ENCODE results near the gene MLX. TPM values are rescaled to one million over a fixed set of nuclear protein-coding genes. Genes with fewer than 3 reads are reported as not detected.
A peak's percentile ranks its signal among the peaks of the same experiment; 100 is the strongest.

The MLX gene
- total and polyA plus RNA-seq, 10 of the 15 experiments (the other 5 are each of a cell fraction or from before 2014, with no cell fraction given): 34.4 to 65.0 (median 44.4) TPM

DNA sequence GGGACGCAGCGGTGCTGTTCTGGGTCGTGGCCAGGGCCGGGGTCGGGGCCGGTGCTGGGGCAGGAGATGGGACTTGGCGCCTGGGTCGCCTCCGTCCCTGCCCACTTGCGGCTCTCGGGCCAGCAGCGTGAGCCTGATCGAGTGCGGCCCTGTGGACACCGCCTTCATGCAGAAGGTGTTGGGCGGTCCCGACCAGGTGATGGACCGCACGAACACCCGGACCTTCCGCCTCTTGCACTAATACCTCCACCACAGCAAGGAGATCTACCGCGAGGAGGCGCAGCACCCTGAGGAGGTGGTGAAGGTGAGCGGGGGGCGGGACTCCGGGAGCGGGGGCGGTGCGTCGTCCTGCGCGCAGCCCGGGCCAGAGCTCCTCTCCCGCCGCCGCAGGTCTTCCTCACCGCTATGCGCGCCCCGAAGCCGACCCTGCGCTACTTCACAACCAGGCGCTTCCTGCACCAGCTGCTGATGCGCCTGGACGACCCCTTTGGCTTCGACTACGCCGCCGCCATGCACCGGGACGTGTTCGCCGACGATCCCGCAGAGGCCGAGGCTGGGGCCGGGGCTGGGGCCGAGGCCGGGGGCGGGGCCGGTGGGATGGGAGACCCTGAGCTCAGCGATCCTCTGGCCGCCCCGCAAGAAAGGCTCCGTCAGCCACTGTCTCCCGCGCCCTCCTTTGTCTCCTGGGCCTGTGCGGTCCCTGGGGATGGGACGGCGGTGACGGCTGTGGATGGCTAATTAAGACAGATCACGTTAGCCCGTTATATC, 18.6 kb upstream of the MLX start (continued):
- 0 out of 2 replicates have a peak, but pooled peaks have one; percentile 18 for TF ChIP-seq NBN (IDR thresholded peaks at IDR 0.05)
- TF ChIP-seq SMC3 (IDR thresholded peaks at IDR 0.05; ENCODE audit: borderline replicate concordance, low read length): peak; percentile 51; the same call in 1 of the 2 replicates
- no peak for TF ChIP-seq ZSCAN29 (IDR thresholded peaks at IDR 0.05)
- no peak for TF ChIP-seq ZNF217 (IDR thresholded peaks at IDR 0.05)
- peak; percentile 62; the same call in 1 of the 2 replicates for TF ChIP-seq GATAD2B (conservative IDR thresholded peaks at IDR 0.05; ENCODE audit: low read depth)
- TF ChIP-seq POLR2AphosphoS2 (IDR thresholded peaks at IDR 0.05; ENCODE audit: low read depth, low read length): peak; percentile 23; the same call in 1 of the 2 replicates
- TF ChIP-seq RAD21 (IDR thresholded peaks at IDR 0.05; ENCODE audit: insufficient read depth, low read depth, low read length): peak; percentile 59
- TF ChIP-seq YY1 (IDR thresholded peaks at IDR 0.05; ENCODE audit: low read depth, low read length): 0 out of 2 replicates have a peak, but pooled peaks have one; percentile 48
- TF ChIP-seq MEF2B (IDR thresholded peaks at IDR 0.05; ENCODE audit: partially characterized antibody, poor library complexity, severe bottlenecking): peak; percentile 77
- TF ChIP-seq, protein P1, sequence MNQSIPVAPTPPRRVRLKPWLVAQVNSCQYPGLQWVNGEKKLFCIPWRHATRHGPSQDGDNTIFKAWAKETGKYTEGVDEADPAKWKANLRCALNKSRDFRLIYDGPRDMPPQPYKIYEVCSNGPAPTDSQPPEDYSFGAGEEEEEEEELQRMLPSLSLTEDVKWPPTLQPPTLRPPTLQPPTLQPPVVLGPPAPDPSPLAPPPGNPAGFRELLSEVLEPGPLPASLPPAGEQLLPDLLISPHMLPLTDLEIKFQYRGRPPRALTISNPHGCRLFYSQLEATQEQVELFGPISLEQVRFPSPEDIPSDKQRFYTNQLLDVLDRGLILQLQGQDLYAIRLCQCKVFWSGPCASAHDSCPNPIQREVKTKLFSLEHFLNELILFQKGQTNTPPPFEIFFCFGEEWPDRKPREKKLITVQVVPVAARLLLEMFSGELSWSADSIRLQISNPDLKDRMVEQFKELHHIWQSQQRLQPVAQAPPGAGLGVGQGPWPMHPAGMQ (IDR thresholded peaks at IDR 0.05; ENCODE audit: borderline replicate concordance): no peak
- no peak for TF ChIP-seq YBX1 (IDR thresholded peaks at IDR 0.05)
- peak; percentile 71; the same call in 1 of the 2 replicates for TF ChIP-seq ZBTB33 (IDR thresholded peaks at IDR 0.05)
- TF ChIP-seq IKZF2 (IDR thresholded peaks at IDR 0.05): 0 out of 4 replicates have a peak, but pooled peaks of 1 of the 2 experiments have one; percentile 16
- TF ChIP-seq, protein P2, sequence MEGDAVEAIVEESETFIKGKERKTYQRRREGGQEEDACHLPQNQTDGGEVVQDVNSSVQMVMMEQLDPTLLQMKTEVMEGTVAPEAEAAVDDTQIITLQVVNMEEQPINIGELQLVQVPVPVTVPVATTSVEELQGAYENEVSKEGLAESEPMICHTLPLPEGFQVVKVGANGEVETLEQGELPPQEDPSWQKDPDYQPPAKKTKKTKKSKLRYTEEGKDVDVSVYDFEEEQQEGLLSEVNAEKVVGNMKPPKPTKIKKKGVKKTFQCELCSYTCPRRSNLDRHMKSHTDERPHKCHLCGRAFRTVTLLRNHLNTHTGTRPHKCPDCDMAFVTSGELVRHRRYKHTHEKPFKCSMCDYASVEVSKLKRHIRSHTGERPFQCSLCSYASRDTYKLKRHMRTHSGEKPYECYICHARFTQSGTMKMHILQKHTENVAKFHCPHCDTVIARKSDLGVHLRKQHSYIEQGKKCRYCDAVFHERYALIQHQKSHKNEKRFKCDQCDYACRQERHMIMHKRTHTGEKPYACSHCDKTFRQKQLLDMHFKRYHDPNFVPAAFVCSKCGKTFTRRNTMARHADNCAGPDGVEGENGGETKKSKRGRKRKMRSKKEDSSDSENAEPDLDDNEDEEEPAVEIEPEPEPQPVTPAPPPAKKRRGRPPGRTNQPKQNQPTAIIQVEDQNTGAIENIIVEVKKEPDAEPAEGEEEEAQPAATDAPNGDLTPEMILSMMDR (IDR thresholded peaks at IDR 0.05 in 2 of 3, conservative IDR thresholded peaks at IDR 0.05 in 1 of 3; ENCODE audit: control insufficient read depth in 2 of 3, extremely low read depth in 1 of 3, insufficient read depth in 1 of 3, low read depth in 3 of 3, low read length in 3 of 3): peak; percentile 60 to 71 (median 69); a peak in 5 of 6 replicates
- TF ChIP-seq BHLHE40 (IDR thresholded peaks at IDR 0.05; ENCODE audit: borderline replicate concordance in 1 of 2, low read depth in 2 of 2, low read length in 1 of 2): peak in 1 of 2 experiments; percentile 34; a peak in 2 of 4 replicates
- TF ChIP-seq CREB1 (IDR thresholded peaks at IDR 0.05; ENCODE audit: low read depth): peak; percentile 35; the same call in 1 of the 2 replicates
- peak; percentile 54 for TF ChIP-seq BCL3 (IDR thresholded peaks at IDR 0.05; ENCODE audit: borderline replicate concordance, insufficient read depth, low read depth, low read length, poor library complexity, severe bottlenecking)
- peak; percentile 28 for TF ChIP-seq KLF5 (IDR thresholded peaks at IDR 0.05; ENCODE audit: partially characterized antibody)
- TF ChIP-seq HDGF (IDR thresholded peaks at IDR 0.05): peak; percentile 72; the same call in 1 of the 2 replicates
- TF ChIP-seq LARP7 (IDR thresholded peaks at IDR 0.05): peak; percentile 42; the same call in 1 of the 2 replicates
- peak; percentile 62; the same call in 1 of the 2 replicates for TF ChIP-seq SMARCA5 (IDR thresholded peaks at IDR 0.05)
- TF ChIP-seq SMAD1 (IDR thresholded peaks at IDR 0.05; ENCODE audit: low read depth, partially characterized antibody): no peak
- peak; percentile 66 for TF ChIP-seq RUNX3 (IDR thresholded peaks at IDR 0.05; ENCODE audit: low read length)
- no peak for TF ChIP-seq WRNIP1 (IDR thresholded peaks at IDR 0.05; ENCODE audit: borderline replicate concordance, low read depth, low read length)
